ENCODE data around the gene ECE1.

GRCh38 chr1:21307663-21308305, 17.5 kb upstream of the ECE1 start:
- no peak for TF ChIP-seq CTCF (IDR thresholded peaks at IDR 0.05)
- TF ChIP-seq POLR2A (IDR thresholded peaks at IDR 0.05) = no peak
